NCI-H748 (cell line): Measurements from ENCODE around the gene PKN1.
"Not testable (repeated sequence)": the region's sequence is repeated elsewhere in the genome, so short reads cannot be mapped to it uniquely, and the experiment has no call there.

ENCODE experiments used
- DNase-seq: peaks from one replicate; lab custom pipeline; 2025; ENCODE audit not compliant: unreplicated experiment; lab: John Stamatoyannopoulos, UW

Gene PKN1

DNA sequence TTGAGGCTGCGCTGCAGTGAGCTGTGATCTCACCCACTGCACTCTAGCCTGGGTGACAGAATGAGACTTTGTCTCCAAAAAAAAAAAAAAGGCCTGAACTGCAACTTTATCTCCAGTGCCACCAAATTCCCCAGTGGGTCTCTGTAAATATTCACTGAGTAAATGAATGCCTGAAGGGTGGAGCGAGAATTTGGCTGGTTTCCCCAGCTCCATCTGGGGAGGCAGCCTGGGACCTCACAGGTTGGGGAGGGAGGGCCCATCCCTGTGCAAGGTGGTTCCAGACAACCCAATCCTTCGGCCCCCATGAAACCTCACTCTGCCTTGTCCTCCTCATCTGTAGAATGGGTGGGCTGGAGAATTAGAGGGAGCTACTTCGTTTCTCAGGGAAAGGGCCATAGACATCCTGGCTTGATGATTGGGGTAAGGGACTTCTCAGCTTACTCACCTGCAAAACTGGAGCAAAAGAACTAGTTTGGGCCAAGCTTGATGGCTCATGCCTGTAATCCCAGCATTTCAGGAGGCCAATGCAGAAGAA lies 4.2 kb upstream of the PKN1 start:
- DNase-seq, result no peak

DNA sequence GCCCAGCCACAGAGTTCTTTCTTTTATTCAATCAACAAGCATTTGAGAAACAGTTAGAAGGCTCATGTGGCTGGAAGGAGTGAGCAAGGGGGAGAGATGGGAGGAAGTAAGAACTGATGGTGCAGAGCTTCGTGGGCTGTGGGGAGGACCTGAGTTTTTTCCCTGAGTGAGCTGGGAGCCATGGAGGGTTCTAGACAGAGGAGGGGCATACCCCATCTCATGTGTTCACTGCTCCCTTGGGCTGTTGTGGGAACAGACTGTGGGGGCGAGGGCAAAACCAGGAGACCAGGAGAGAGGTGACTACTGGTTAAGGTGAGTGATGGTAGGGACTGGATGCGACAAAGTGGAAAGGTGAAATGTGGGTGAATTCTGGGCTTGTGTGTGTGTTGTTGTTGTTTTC lies 2.4 kb upstream of the PKN1 start:
- no peak for DNase-seq

DNA sequence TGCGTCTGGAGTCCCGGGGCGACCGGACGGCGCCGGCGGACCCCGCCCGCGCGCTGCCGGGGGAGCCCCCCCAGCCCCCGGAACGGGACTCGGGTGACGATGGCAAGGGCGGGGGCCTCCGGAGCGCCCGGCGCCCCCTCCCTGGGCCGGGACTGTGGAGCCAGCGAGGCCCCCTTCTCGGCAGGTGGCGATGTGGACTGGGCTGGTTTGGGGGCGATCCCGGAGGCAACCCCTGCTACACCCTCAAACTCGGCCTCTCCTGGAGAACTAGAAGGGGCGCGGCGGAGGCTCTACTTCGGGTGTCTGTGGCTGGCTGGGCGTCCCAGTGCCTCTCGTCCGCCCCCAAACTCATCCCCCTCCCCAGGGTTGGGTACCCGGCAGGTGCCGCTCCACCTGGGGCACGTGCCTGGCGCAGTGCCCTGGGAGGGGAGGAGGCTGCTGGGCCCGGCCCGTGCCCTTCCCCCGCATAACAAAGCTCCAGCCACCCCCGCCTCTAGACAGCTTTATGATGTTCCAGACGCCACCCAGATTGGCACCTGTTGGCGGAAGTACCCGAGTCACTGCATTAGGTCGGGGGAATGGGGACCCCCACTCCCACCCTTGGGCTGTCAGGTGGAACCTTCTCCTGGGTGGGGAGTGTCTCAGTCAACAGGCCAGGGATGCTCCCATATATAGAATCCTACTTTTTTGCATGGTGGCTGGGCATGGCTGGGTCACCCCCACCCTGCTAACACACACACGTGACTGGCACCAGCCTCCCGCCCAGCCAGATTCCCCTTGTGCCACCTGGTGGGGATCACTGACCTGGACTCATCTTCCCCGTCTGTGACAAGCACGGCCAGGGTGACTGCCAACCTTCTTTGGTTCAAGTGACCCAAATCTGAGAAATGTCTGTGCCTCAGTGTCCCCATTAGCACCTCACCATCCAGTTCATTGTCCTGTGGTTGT lies 722 bp downstream of the PKN1 start:
- peak; percentile 70 for DNase-seq

DNA sequence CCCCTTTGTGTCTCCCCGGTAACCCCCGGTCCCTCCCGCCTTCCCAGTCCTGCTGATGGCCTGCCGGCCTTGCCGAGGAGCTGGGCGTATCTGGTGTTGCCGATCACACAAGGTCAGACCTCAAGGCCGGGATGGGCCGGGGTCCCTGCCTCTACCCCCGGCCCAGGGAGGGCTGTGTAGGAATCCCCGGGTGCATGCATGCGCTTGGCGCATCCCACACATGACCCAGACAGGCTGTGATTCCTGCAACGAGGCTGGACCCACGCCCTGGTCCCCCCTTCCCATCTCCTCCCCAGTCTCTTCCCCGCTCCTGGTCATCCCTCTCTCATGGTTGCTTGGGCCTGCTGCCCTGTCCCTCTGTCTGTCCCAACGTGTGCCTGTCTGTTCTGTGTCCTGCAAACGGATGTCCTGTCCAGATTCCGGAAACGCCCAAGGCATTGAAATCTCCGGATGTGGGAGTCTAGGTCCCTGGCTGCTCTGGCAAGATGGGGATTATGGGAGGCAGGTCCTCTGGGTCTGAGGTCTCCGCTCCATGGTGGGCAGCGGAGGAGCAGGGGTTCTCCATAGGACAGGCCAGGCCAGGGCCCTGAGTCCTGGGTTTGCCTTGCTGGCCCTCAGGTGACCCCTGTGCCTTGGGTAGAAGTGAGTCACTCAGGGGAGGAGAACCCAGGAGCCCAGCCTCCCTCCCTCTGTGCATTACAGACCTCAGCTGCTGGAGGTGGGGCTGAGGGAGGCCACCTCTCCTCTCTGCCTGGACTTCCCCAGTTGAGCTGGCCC lies 1.6 kb downstream of the PKN1 start:
- DNase-seq, result no peak

DNA sequence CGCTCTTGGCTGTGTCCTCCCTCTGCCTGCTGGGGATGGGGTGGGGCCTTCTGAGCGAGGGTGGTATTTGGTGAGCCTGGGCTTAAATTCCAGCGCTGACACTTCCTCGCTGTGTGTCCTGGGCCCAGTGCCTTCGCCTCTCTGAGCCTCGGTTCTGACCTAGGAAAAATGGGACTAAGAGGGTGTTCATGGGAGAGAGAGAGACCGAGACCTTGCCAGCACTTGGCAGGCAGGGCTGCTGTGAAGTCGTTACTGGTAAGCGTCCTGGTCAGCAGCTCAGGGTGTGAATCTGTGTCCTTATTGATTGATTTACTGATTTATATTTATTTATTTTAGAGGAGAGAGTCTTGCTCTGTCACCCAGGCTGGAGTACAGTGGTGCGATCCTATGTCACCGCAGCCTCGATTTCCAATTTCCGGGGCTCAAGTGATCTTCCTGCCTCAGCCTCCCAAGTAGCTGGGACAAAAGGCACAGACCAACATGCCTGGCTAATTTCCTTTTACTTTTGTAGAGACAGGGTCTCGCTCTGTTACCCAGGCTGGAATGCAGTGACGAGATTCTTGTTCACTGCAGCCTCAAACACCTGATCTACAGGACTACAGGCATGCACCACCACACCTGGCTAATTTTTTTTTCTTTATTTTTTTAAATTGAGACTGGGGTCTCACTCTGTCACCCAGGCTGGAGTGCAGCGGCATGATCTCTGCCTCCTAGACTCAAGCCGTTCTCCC lies 2.4 kb downstream of the PKN1 start:
- no peak for DNase-seq

DNA sequence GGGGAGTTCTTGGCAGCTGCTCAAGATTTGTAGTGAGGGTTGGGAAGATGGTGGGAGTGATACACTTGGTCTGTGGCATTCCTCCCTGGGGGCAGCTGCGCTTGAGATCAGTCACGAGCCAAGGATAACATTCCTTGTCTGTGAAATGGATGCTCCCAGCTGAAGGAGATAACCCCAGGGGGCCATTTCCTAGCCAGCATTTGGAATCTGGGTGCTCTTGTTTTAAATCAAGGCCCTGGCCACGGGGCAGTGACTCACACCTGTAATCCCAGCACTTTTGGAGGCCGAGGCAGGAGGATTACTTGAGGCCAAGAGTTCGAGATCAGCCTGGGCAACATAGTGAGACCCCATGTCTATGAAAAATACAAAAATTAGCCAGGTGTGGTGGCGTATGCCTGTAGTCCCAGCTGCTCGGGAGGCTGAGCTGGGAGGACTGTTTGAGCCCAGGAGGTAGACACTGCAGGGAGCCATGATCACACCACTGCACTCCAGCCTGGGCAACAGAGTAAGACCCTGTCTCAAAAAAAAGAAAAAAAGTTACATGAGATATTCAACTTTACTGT lies 4.6 kb downstream of the PKN1 start:
- no peak for DNase-seq

DNA sequence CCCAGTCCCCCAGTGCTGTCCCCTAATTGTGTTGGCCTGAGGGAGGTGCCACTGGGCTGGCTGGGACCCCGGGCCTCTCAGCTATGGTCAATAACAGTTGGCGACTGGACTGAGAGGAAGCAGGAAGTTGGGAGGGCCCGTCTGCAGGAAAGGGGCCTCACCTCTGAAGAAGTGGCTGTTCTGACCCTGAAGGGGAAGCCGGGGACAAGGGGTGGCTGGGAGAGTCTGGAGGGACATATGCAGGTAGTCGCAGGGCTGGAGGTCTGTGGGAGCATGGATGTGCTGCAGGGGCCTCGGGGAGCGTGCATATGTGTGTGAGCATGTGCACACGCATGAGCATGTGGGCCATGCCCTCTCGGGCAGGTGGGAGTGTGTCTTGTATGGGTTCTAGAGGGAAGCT lies 5.9 kb downstream of the PKN1 start:
- DNase-seq, result no peak

DNA sequence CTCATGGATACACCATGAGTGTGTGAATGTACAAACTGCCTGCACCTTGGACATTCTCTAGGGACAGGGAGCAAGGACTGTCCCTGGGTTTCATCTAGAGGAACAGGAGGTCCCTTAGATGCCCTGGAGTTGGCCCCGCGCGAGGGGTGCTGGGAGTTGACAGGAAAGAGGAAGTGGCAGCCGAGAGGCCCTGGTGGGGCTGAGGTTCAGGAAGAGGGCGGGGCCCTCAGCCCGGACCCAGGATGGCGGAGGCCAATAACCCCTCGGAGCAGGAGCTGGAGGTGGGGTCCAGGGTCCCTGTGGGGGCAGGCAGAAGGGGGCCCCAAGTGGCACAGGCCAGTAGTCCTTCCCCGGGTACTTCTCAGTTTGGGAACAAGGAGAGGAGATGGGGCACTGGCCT lies 6.9 kb downstream of the PKN1 start:
- no peak for DNase-seq

DNA sequence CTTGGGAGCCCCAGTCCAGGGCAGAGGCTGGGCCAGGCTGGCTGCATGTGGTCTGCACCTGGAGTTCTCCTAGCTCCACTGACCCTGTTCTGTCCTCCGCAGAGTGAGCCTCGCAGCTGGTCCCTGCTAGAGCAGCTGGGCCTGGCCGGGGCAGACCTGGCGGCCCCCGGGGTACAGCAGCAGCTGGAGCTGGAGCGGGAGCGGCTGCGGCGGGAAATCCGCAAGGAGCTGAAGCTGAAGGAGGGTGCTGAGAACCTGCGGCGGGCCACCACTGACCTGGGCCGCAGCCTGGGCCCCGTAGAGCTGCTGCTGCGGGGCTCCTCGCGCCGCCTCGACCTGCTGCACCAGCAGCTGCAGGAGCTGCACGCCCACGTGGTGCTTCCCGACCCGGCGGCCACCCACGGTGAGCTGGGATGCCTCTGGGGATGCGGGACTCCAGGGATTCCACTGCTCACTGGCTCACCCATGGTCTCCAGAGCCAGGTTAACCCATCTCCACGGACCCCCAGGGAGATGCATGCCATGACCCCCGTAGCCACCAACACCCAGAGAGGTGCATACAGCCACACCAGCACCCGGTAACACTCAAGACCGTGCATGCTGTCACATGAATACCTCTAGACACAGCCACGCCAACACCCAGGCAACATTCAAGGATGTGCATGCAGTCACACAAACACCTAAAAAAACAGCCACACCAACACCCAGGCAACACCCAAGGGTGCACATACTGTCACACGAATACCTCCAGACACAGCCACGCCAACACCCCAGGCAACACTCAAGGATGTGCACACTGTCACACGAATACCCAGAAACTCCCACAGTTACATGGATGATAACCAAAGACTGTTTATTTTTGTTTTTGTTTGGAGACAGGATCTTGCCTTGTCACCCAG lies 8.2 kb downstream of the PKN1 start:
- DNase-seq, result no peak

DNA sequence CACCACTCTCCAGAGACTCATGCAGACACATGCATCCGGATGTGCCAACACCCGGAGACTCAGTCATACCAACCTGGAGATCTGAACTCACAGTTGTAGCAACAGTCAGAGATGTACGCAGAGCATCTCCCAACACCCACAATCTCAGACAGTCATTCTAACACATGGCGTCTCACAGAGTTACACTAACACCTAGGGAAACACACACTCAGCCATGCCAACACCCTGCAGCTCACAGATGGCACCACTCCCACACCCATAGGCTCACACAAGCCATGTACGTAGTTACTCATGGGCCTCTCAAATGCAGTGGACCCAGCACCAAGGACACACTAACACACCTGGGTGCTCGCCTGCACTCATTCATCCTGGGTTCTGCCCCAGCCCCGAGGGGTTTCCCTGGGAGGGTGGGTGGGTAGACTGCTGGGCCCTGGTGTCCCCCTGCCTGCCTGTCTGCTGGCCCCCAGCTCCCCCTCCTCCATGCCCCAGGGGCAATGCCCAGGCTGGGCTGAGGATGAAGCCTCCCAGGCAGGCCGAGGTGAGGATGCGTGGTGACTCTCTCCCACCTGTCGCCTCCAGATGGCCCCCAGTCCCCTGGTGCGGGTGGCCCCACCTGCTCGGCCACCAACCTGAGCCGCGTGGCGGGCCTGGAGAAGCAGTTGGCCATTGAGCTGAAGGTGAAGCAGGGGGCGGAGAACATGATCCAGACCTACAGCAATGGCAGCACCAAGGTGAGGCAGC lies 10.0 kb downstream of the PKN1 start:
- no peak for DNase-seq

DNA sequence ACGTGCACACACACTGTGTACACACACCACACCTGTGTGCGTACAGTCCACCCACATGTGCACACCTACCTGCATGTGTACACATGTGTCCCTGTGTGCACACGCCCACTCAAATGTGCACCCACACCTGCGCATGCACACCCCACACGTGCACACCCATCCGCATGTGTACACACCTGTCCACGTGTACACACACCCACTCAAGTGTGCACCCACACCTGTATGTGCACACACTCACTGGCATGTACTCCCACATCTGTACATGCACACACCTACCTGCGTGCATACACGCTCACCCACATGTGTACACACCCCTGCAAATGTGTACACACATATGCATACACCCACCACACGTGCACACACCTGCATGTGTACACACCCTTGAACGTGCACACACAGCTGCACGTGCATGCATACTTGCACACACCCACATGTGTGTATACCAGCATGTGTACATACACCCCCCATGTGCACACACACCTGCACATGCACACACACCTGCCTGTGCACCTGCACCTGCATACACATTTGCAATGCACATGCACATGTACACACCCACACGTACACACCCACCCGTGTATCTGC lies 10.6 kb downstream of the PKN1 start:
- DNase-seq, result no peak

DNA sequence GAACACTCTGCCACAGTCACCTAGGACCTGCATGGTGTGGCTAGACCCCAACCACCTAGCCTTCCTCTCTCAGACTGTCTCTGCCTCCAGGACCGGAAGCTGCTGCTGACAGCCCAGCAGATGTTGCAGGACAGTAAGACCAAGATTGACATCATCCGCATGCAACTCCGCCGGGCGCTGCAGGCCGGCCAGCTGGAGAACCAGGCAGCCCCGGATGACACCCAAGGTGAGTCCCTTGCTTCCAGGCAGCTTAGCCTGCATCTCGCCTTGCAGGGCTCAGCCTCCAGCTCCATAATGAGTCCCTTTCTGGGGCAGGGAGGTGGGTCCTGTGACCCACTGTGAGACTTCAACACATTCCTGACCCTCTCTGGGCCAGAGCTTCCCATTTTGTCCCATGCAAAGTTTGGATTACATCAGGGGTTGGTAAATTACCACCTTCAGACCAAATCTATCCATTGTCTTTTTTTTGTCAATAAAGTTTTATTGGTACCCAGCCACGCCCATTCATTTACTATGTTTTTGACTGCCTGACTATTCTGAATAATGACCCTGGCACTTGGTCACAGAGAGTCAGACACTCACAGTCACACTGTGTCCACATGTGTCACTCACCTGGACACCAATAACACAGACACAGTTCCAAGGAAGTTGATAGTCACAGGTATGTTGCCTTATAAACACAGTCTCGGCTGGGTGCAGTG lies 13.4 kb downstream of the PKN1 start:
- DNase-seq, result no peak

DNA sequence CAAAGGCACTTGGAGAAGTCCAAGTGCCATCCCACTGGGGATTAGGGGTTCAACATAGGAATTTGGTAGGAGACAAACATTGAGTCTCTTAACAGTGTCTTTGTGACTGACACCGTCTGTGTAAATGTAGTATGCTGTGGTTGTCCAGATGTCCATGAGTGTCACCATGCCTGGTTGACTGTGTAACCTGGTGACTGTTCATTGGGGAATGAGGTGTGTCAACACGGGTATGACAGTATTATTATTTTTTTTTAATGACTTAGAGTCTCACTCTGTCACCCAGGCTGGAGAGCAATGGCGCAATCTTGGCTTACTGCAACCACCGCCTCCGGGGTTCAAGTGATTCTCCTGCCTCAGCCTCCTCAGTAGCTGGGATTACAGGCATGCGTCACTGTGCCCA lies 16.2 kb downstream of the PKN1 start:
- no peak for DNase-seq

DNA sequence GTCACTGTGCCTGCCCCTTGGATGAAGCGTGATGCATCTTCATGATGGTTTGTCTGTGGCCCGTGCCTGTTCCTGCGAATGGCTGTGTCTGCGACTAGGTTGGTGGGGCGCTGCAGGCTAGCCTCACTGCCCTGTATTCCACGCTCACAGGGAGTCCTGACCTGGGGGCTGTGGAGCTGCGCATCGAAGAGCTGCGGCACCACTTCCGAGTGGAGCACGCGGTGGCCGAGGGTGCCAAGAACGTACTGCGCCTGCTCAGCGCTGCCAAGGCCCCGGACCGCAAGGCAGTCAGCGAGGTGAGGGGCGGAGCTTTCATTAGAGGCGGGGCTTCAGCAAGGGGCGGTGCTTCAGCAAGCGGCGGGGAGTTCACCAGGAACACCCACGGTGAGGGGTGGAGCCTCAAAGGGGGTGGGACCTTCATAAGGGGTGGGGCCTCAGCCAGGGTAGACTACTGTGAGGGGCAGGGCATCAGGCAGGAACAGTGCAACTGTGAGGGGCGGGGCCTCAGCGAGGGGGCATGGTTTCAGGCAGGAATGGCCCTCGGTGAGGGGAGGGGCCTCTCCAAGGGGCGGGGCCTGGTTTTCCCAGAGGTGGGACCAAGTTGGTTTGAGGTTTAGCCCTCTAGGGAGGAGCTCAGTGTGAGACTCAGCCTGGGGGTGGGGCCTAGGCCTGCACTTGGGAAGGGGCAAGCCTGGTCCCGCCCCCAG lies 17.2 kb downstream of the PKN1 start:
- DNase-seq, result peak; percentile 4

DNA sequence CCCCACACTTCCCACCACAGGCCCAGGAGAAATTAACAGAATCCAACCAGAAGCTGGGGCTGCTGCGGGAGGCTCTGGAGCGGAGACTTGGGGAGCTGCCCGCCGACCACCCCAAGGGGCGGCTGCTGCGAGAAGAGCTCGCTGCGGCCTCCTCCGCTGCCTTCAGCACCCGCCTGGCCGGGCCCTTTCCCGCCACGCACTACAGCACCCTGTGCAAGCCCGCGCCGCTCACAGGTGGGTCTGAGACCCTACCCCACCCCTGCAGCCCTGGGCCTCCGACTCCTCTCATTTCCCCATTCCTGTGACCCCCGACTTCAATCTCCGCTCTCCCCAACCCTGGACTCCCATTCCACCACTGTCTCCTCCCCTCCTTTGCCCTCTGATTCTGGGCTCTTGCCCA lies 17.8 kb downstream of the PKN1 start:
- DNase-seq, result no peak

DNA sequence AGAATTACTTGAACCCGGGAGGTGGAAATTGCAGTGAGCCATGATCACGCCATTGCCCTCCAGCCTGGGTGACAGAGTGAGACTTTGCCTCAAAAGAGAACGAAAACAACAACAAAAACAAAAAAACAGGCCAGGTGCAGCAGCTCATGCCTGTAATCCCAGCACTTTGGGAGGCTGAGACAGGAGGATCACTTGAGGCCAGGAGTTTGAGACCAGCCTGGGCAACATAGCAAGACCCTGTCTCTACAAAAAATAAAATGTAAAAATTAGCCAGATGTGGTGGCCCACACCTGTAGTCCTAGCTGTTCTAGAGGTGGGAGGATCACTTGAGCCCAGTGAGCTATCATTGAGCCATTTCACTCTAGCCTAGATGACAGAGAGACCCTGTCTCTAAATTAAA lies 19.2 kb downstream of the PKN1 start:
- not testable (repeated sequence) for DNase-seq

DNA sequence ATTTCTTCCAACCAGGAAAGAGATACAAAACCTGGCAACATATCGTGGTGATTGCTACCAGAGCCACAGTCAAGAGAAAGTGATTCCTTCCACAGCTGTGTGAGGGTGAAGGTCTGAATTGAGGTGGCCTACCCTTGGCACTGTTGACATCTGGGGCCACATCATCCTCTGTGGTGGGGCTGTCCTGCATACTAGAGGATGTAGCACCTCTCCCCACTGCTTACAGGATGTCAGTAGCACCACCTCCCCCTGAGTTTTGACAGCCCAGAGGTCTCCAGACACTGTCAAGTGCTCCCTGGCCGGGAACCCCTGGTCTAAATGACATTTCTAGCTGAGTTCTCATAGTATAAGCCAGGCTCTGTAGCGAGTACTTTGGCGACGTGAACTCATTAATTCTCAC lies 26.6 kb downstream of the PKN1 start:
- no peak for DNase-seq

DNA sequence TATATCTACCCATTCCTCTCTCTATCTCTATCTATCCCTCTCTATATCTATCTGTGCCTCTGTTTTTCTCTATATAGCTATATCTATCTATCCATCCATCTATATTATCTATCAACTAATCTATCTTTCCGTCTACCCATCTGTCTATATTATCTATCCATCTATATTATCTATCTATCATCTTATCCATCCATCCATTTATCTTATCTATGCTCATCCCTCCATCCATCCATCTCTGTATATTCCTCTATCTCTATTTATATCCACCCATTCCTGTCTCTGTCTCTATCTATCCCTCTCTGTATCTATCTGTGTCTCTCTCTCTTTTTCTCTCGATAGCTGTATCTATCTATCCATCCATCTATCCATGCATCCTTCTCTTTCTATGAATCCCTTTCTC lies 27.8 kb downstream of the PKN1 start:
- DNase-seq, result no peak
